Amygdala (tissue), 56 donors: ENCODE results near the gene MTHFD2L.
A peak's percentile ranks its signal among the peaks of the same experiment; 100 is the strongest.

ENCODE experiments used
- DNase-seq, 56 donors: peaks; one replicate each; lab custom pipeline; 2025; lab: John Stamatoyannopoulos, UW

The MTHFD2L gene

GRCh38 chr4:74230902-74231499 is 73.1 kb downstream of the MTHFD2L start:
- DNase-seq, result no peak

- DNase-seq, result no peak
These were observed 77.2 kb downstream of the MTHFD2L start for GRCh38 chr4:74235135-74235534.

- DNase-seq, result no peak
These were observed 79.6 kb downstream of the MTHFD2L start for GRCh38 chr4:74237425-74237966.

GRCh38 chr4:74244049-74244448 is 86.1 kb downstream of the MTHFD2L start:
- no peak for DNase-seq

- no peak for DNase-seq
These were observed 95.0 kb downstream of the MTHFD2L start for GRCh38 chr4:74252933-74253332.

- no peak for DNase-seq
These were observed 96.5 kb downstream of the MTHFD2L start for GRCh38 chr4:74254386-74254785.

- DNase-seq, result no peak
These were observed 97.2 kb downstream of the MTHFD2L start for GRCh38 chr4:74255096-74255495.

- peak in 5 of 56 donors; percentile 2 to 9 (median 3) for DNase-seq
These were observed 101.0 kb downstream of the MTHFD2L start for GRCh38 chr4:74258963-74259362.

GRCh38 chr4:74260036-74260435 is 102.1 kb downstream of the MTHFD2L start:
- no peak for DNase-seq

- DNase-seq, result no peak
These were observed 104.6 kb downstream of the MTHFD2L start for GRCh38 chr4:74262522-74262921.

- DNase-seq, result no peak
These were observed 105.6 kb downstream of the MTHFD2L start for GRCh38 chr4:74263551-74263950.

- DNase-seq, result no peak
These were observed 108.2 kb downstream of the MTHFD2L start for GRCh38 chr4:74266081-74266480.

GRCh38 chr4:74267998-74268606 is 110.2 kb downstream of the MTHFD2L start:
- no peak for DNase-seq

GRCh38 chr4:74268643-74269042 is 110.7 kb downstream of the MTHFD2L start:
- DNase-seq, result no peak

GRCh38 chr4:74278490-74278889 is 120.6 kb downstream of the MTHFD2L start:
- no peak for DNase-seq

GRCh38 chr4:74279716-74280115 is 121.8 kb downstream of the MTHFD2L start:
- DNase-seq, result no peak

- DNase-seq, result no peak
These were observed 125.0 kb downstream of the MTHFD2L start for GRCh38 chr4:74282926-74283325.

- no peak for DNase-seq
These were observed 125.7 kb downstream of the MTHFD2L start for GRCh38 chr4:74283614-74284013.

- DNase-seq, result no peak
These were observed 126.1 kb downstream of the MTHFD2L start for GRCh38 chr4:74284053-74284452.

GRCh38 chr4:74287164-74287563 is 129.2 kb downstream of the MTHFD2L start:
- no peak for DNase-seq

- DNase-seq, result no peak
These were observed 129.9 kb downstream of the MTHFD2L start for GRCh38 chr4:74287791-74288190.

GRCh38 chr4:74291471-74291870 is 133.6 kb downstream of the MTHFD2L start:
- DNase-seq, result no peak
